GM19455 (cell line): ENCODE results near the gene VCP.

Source experiments
- ATAC-seq: cut with Tn5 transposase; IDR thresholded peaks from one replicate; pipeline ENCODE4 v1.9.1; 2021; ENCODE audit not compliant: unreplicated experiment

The VCP gene

DNA sequence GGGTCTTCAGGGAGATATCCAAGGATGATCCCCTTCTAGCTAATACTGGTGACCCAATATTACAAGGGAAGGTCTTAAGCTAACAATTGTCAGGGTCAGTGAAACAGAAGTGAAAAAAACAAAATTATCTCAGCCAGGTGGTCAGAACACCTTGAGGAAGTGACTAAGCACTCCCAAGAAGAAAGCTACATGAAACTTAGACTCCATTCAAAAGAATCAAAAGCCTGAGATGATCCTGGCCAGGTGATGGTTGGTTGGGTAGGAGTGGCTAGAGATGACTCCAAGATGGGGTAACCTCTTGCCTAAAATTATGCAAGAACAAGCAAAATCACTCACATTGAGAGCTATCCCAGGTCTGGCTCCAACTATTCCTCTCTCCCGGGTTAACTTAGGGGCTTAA, 5.4 kb downstream of the VCP start:
- ATAC-seq: no peak

DNA sequence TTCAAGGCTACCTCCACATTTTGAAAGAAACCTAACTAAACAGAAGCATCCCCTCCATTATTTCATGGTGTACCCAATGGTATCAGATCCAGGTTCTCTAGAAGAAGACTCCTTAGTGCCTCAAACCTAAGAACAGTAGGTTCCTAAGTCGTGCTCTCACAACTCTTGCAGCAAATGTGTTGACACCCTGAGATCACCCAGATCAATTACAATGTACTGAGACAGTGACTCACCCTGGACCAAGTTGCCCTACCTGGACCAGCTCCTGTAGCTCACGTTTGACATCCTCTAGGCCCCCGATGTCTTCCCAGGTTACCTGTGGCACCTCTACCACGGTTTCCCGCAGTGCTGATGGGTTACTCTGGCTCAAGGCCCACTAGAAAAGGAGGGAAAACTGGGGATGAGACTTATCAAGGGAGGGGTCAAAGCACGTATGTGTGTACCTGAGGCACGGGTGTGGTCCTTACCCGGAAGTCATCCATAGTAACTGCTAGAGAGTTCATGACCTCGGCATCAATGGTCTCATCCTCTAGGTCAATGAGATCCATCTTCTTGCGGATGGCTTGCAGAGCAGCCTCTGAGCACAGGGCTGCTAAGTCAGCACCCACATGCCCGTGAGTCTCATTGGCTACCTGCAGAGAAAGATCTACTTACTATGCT, 11.7 kb downstream of the VCP start:
- ATAC-seq: no peak

GRCh38 chr9:35059438-35059837, 13.0 kb downstream of the VCP start:
- no peak for ATAC-seq

- ATAC-seq: no peak
Measured at GRCh38 chr9:35057271-35057620, 15.2 kb downstream of the VCP start.

DNA sequence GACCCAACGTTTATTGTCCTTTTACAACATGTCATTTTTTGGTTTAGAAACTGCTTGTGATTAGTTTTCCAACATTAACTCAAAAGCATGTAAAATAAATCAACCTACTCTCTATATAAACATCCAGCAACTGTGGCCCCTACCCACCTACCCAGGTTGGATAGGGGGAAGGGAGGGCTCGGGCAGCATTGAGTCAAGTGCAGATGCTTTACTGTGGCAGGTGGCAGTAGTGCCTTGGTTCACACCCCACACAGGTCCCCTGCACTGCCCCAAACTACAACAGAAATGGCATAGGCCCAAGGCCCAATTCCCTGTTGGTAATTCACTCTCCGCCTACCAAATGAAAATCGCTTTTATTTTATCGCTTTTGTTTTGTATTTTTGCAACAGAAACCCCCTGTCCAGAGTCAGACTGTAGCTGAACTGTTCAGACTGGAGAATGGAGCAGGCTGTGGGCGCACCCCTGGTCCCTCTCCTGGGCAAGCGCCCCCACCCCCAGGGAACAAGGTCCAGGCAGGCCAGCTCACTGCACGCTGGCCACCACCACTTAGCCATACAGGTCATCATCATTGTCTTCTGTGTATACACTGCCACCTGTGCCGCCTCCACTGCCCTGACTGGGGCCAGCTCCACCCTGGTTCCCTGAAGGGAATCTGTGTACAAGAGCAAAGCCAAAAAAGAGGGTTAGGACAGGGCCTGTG, 15.7 kb downstream of the VCP start:
- no peak for ATAC-seq

GRCh38 chr9:35054871-35055644, 17.4 kb downstream of the VCP start:
- ATAC-seq: no peak

GRCh38 chr9:35054185-35054835, 18.1 kb downstream of the VCP start:
- ATAC-seq: no peak

DNA sequence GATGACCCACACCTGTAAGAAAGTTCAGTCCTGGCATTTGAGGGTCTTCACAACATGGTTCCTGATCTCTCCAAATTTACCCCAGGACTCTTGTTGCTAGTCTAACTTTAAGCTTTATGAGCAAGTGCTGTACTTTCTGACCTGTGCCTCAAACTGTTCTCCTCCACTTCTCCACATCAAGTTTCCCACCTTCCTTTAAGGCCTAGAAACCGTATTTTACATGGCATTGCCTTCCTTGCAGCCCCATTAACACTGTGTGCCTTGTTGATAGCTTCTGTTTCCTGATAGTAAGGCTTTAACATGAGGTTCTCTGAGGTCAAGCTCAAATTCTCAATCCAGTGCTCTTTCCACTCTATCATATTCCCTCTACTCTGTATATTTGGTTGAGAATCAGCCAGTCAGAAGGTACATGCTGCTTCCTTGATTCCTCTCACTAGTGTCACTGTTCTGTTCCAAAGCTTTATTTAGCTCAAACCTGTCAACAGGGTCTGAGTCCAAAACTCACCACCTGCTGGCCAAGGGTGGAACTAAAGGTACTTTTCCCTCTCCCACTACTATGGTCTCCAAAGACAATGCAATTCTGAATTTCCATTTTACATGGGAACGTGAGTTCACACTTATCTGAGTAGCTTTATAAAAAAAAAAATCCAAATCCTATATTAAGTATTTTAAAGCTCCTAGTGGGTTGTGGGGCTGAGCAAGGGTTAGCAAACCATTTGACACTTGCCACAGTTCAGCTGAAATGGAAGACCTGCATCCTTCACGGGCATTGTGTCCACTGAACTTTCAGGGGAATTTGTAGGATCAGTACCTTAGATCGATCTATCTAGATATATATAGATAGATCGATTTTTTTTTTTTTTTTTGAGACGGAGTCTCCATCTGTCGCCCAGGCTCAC, 21.1 kb downstream of the VCP start:
- no peak for ATAC-seq

- no peak for ATAC-seq
Measured at GRCh38 chr9:35048511-35048910, 23.9 kb downstream of the VCP start.

- ATAC-seq: no peak
Measured at GRCh38 chr9:35044071-35044470, 28.4 kb downstream of the VCP start.

DNA sequence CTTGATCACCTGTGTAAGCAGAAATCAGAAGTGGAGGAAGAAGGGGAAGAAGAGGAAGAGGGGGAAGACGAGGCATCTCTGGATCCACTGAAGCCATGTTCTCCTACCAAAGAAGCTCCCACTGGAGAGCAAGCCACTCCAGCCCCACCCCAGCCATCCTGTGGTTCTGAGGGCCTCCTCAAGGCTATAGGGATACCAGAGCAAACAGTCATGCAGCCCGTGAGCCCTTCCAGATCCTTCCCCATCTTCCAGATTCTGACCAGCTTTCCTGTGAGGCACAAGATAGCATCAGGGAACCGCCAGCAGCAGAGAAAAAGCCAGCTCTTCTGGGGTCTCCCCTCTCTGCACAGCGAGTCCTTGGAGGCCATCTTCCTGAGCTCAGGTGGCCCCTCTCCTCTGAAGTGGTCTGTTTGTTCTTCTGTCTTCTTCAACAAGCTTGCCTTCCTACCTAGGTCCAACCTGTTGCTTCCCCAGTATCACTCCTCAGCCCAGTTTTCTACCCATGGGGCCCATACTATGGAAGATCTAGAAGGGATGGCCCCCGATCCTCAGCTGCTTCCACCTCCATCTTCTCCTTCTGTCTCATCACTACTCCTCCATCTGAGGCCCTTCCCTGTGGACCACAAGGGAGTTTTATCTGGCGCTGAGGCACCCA, 29.4 kb downstream of the VCP start:
- no peak for ATAC-seq

DNA sequence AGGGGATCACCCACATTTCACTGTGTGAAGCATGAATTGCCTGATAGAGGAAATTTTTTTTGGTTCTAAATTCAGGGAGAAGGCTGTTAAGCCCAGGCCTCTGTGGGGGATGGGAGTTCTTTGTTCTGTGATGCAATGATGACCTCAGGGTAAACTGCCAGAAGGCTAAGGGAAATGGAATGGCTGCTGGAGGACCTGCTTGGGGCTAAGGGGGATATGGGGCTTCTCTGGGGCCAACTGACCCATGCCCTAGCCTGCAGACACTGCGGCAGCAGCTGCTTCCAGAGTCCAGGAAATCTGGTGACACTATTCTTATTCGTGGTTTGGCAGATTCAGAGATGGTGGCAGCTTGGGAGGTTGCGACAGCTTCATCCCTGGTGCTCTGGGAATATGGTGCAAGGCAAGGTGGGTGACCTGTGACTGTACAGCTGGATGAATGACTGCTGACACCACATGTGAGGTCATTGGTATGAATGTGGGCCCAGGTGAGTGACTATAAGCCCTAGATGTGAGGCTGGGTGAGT, 30.3 kb downstream of the VCP start:
- no peak for ATAC-seq

DNA sequence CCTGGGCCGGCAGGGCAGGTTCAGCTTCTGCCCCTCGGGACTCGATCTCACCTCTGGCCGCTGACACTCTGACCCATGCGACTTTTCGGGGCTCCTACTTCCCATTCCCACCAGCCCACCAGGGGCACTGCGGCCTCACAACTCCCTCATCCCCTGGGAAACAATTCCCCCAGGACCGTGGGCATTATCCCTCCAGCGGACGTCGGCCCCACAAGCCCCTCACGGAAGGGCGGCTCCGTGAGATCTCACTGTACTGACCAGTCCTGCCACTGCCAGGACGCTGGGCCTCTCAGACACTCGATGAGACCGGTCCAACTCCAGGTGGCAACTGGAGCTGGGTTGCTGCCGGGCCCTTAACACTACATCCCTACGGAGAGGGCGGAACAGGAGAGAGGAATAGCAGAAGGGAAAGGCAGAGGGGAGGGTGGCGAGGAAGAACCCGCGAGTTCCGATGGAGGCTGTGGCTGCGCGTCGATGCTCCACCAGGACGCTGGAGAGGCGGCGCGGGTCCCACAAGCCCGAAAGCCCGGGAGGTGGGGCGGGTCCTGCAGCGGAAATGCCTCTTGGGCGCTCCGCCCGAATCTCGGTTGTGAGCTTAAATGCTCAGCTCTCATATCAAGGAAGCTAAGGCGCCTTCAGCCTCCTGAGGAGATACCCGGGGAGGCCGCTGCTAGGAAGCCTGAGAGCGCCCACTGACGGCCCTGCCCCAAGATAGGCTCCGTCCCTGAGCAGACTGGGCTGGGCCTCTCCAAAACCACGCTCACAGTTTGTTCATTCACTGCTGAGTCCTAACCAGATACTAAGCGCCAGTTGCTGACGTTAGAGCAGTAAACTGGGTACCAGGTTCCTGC, 36.3 kb downstream of the VCP start:
- ATAC-seq: no peak

DNA sequence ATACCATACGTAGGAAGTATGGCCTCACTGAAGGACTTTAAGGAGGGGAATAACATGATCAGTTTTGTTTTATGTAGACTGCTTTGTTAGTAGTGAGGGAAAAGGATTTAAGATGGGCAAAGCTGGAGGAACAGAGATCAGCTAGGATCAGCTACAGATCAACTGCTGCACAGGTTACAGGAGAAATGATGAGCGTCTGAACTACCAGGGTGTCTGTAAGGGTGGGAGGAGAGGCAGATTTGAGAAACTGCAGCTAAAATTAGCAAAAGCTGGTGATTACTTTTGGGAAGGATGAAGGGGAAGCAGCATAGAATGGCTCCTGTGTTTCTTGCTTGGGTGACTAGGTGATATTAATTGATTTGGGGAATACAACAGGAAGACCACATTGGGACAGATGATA, 39.3 kb downstream of the VCP start:
- ATAC-seq: no peak

GRCh38 chr9:35029852-35030251, 42.6 kb downstream of the VCP start:
- no peak for ATAC-seq

DNA sequence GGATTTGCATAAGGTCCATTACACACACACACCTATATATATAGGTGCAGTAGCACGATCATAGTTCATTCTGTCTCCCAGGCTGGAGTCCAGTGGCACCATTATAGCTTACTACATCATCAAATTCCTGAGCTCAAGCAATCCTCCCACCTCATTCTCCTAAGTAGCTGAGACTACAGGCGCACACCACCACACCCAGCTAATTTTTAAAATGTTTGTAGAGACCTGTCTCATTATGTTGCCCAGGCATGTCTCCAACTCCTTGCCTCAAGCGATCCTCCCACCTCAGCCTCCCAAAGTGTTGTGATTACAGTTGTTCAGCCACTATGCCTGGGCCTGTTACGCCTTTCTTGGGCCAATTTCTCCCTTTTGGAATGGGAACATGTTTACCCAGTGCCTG, 43.2 kb downstream of the VCP start:
- ATAC-seq: no peak

- no peak for ATAC-seq
Measured at GRCh38 chr9:35028341-35028740, 44.1 kb downstream of the VCP start.

DNA sequence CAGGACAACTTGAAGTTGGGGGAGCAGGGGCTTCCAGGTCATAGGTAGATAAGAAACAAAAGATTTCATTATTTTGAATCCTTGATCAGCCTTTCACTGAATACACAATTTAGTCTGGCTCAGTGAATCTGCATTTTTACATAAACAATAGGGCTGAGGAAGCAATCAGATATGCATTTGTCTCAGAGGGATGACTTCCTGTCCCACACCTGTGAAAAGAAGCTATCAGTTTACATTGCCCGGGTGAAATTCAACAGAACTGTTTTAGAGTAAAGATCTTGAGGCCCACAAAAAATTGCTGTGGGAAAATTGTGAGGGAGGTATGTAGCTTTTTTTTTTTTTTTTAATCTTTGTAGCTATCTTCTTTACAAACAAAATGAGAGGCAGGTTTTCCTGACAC, 44.6 kb downstream of the VCP start:
- ATAC-seq: no peak

DNA sequence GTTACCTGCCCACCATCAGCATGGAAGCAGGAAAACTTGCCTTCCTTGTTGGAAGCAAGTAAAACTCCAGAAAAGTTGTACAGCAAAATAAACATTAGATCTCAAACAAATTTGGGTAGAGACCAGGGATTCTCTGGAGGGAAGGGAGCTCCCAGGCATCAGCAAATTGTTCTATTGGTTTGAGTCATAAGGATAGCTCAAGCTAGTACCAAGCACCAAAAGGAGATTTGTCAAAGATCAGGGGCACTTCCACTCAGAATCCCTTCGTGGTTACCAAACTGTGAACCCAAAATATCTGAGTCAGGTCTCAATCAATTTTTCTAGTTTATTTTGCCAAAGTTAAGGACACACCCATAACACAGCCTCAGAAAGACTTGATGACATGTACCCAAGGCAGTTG, 45.1 kb downstream of the VCP start:
- no peak for ATAC-seq
